HFFc6 (cell line): ENCODE measurements around the gene ATXN10. TPM values are rescaled to one million over a fixed set of nuclear protein-coding genes. Genes with fewer than 3 reads are reported as not detected.

Source experiments
- DNase-seq: peaks from one replicate; pipeline ENCODE4 v3.0.0-alpha.2; 2018
- H3K27ac Mint-ChIP-seq: 2 replicates; pipeline ENCODE4 v1.8.0; 2020; ENCODE audit warnings: mild to moderate bottlenecking, mixed read lengths
- H3K27me3 Mint-ChIP-seq: 2 replicates; pipeline ENCODE4 v1.8.0; 2021; ENCODE audit warnings: mild to moderate bottlenecking, moderate library complexity, mixed read lengths; ENCODE audit not compliant: insufficient read depth
- H3K36me3 Mint-ChIP-seq: 2 replicates; pipeline ENCODE4 v1.8.0; 2021; ENCODE audit warnings: low read depth, mixed read lengths
- H3K4me1 Mint-ChIP-seq: 2 replicates; pipeline ENCODE4 v1.8.0; 2020; ENCODE audit warnings: low read depth, mixed read lengths
- H3K4me3 Mint-ChIP-seq: 2 replicates; pipeline ENCODE4 v1.8.0; 2020; ENCODE audit warnings: mild to moderate bottlenecking, moderate library complexity, mixed read lengths
- H3K9me3 Mint-ChIP-seq: 2 replicates; pipeline ENCODE4 v1.8.0; 2020; ENCODE audit warnings: mild to moderate bottlenecking, mixed read lengths
- CTCF ChIP-seq: fragments of 200-600 bp; sonication (generic); IDR thresholded peaks from 2 replicates; pipeline ENCODE4 v1.5.0; 2021; ENCODE audit warnings: antibody characterized with exemption, mild to moderate bottlenecking
- total RNA-seq, 6 experiments: library from RNA; stranded (reverse); fragmentation: NEBNext Ultra II Directional; extraction: Animal tissue kit (Norgen Biotek cat#: 25700); gene quantifications; 2 replicates in 1 of 6; 3 replicates in 5 of 6; pipeline ENCODE4 v1.2.3, GENCODE V29; 2021

Gene ATXN10
- total RNA-seq, 6 experiments from 2014 or later, result 287 to 426 (median 370) TPM

GRCh38 chr22:45831394-45831793 is 159.8 kb downstream of the ATXN10 start:
- peak; percentile 13 for DNase-seq
- Mint-ChIP-seq H3K4me3 (peak overlapping the region; percentile 12), H3K27me3 (no peaks in the 10 kb centered on the region; the same call in 1 of the 2 replicates), H3K9me3 (peaks cover 16% of the 10 kb centered on the region), H3K4me1 (peaks cover 67% of the 10 kb centered on the region), H3K27ac (peak overlapping the region; percentile 75), H3K36me3 (peaks cover 55% of the 10 kb centered on the region)
- peak; percentile 64 for TF ChIP-seq CTCF

GRCh38 chr22:45832180-45832579 is 160.5 kb downstream of the ATXN10 start:
- no peak for DNase-seq
- Mint-ChIP-seq H3K4me1 (peaks cover 64% of the 10 kb centered on the region), H3K27me3 (no peaks in the 10 kb centered on the region; the same call in 1 of the 2 replicates), H3K4me3 (peak overlapping the region; percentile 59; the same call in 1 of the 2 replicates), H3K36me3 (peaks cover 51% of the 10 kb centered on the region), H3K9me3 (peaks cover 16% of the 10 kb centered on the region), H3K27ac (peak overlapping the region; percentile 75)
- peak; percentile 47 for TF ChIP-seq CTCF

- Mint-ChIP-seq H3K27ac (no peak overlapping the region), H3K4me1 (peaks cover 55% of the 10 kb centered on the region), H3K27me3 (no peaks in the 10 kb centered on the region; the same call in 1 of the 2 replicates), H3K9me3 (peaks cover 16% of the 10 kb centered on the region), H3K4me3 (no peak overlapping the region), H3K36me3 (peaks cover 42% of the 10 kb centered on the region)
- TF ChIP-seq CTCF, result no peak
- no peak for DNase-seq
Observed at GRCh38 chr22:45832959-45833580, 161.4 kb downstream of the ATXN10 start.

- Mint-ChIP-seq H3K4me3 (no peak overlapping the region), H3K36me3 (peaks cover 38% of the 10 kb centered on the region), H3K27me3 (no peaks in the 10 kb centered on the region; the same call in 1 of the 2 replicates), H3K4me1 (peaks cover 50% of the 10 kb centered on the region), H3K27ac (no peak overlapping the region), H3K9me3 (peaks cover 15% of the 10 kb centered on the region)
- TF ChIP-seq CTCF, result no peak
- DNase-seq, result no peak
Observed at GRCh38 chr22:45833613-45834012, 162.0 kb downstream of the ATXN10 start.

- peaks cover 43% of the 10 kb centered on the region for H3K4me1 Mint-ChIP-seq
- TF ChIP-seq CTCF, result no peak
- peaks cover 9% of the 10 kb centered on the region for H3K9me3 Mint-ChIP-seq
- H3K36me3 Mint-ChIP-seq, result peaks cover 34% of the 10 kb centered on the region
- DNase-seq, result no peak
- no peak overlapping the region for H3K27ac Mint-ChIP-seq
- H3K27me3 Mint-ChIP-seq, result no peaks in the 10 kb centered on the region; the same call in 1 of the 2 replicates
- no peak overlapping the region for H3K4me3 Mint-ChIP-seq
Observed at GRCh38 chr22:45834241-45834640, 162.6 kb downstream of the ATXN10 start.
